ENCODE measurements around the gene MEF2A. TPM values are rescaled to one million over a fixed set of nuclear protein-coding genes. Genes with fewer than 3 reads are reported as not detected.
A peak's percentile ranks its signal among the peaks of the same experiment; 100 is the strongest.

The MEF2A gene
- total RNA-seq, 1 donor from 2014 or later, result 11.1 TPM

DNA sequence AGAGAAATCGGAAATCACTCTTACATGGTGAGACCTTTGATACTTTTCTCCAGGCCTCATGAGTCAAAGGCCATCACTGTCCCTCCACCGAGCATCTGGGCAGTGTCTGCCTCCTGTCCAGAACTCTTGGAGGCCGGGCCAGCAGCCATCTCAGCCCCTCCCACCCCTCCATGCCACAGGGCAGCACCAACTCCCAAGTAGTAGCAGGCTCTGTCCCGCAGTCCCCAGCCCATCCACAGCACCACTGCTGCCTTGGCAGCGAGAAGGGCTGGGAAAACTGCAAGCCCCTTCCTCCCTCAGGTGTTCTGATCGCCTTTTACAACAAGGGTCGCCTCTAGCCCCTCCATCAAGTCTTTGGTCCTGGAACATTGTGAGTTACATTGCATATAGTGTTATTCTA, 161.9 kb downstream of the MEF2A start:
- Histone ChIP-seq H3K4me3 (ENCODE audit: low read depth, low read length) (no peak overlapping the region), H3K27me3 (ENCODE audit: control insufficient read depth, insufficient read depth, low read length) (no peaks in the 10 kb centered on the region), H3K36me3 (ENCODE audit: control insufficient read depth, insufficient read depth, low read length) (peaks cover 8% of the 10 kb centered on the region)
- DNase-seq (ENCODE audit: low read depth) (no peak), FAIRE-seq (no peak)
- TF ChIP-seq, protein P1, sequence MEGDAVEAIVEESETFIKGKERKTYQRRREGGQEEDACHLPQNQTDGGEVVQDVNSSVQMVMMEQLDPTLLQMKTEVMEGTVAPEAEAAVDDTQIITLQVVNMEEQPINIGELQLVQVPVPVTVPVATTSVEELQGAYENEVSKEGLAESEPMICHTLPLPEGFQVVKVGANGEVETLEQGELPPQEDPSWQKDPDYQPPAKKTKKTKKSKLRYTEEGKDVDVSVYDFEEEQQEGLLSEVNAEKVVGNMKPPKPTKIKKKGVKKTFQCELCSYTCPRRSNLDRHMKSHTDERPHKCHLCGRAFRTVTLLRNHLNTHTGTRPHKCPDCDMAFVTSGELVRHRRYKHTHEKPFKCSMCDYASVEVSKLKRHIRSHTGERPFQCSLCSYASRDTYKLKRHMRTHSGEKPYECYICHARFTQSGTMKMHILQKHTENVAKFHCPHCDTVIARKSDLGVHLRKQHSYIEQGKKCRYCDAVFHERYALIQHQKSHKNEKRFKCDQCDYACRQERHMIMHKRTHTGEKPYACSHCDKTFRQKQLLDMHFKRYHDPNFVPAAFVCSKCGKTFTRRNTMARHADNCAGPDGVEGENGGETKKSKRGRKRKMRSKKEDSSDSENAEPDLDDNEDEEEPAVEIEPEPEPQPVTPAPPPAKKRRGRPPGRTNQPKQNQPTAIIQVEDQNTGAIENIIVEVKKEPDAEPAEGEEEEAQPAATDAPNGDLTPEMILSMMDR (IDR thresholded peaks at IDR 0.05; ENCODE audit: insufficient read depth, low read length, severe bottlenecking), result no peak

DNA sequence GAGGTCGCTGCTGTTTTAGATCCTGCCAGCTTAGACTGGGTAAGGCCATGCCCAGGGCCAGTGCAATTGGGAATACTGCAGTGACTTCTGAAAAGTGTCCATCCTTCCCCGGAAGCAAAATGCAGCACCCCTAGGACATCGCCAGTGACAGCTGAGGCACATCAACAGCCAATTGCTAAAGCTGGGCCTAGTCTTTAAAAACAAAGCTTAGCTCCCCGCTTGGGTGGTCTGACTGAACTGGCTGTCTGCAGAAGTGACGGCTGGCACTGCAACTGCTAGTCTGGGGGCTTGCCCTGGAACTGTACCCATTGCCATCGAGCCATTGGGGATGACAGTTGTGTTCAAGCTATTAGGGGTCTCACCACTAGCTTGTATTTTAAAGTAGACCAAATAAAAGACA, 163.1 kb downstream of the MEF2A start:
- Histone ChIP-seq H3K27me3 (ENCODE audit: control insufficient read depth, insufficient read depth, low read length) (no peaks in the 10 kb centered on the region), H3K36me3 (ENCODE audit: control insufficient read depth, insufficient read depth, low read length) (peaks cover 8% of the 10 kb centered on the region), H3K4me3 (ENCODE audit: low read depth, low read length) (no peak overlapping the region)
- FAIRE-seq, result no peak
- TF ChIP-seq, protein P1 (IDR thresholded peaks at IDR 0.05; ENCODE audit: insufficient read depth, low read length, severe bottlenecking), result no peak
- DNase-seq (ENCODE audit: low read depth), result no peak

- no peak overlapping the region for H3K4me3 ChIP-seq (ENCODE audit: low read depth, low read length)
- no peak for FAIRE-seq
Observed at GRCh38 chr15:99729327-99729726, 163.5 kb downstream of the MEF2A start.

GRCh38 chr15:99729920-99730319, 164.1 kb downstream of the MEF2A start:
- no peak for FAIRE-seq
- no peaks in the 10 kb centered on the region for H3K27me3 ChIP-seq (ENCODE audit: control insufficient read depth, insufficient read depth, low read length)
- TF ChIP-seq, protein P1 (IDR thresholded peaks at IDR 0.05; ENCODE audit: insufficient read depth, low read length, severe bottlenecking), result peak; percentile 54
- peak; percentile 41 for DNase-seq (ENCODE audit: low read depth)
- no peak overlapping the region for H3K4me3 ChIP-seq (ENCODE audit: low read depth, low read length)
- peaks cover 8% of the 10 kb centered on the region for H3K36me3 ChIP-seq (ENCODE audit: control insufficient read depth, insufficient read depth, low read length)

More at GRCh38 chr15:99729327-99729726, 163.5 kb downstream of the MEF2A start:
- TF ChIP-seq, protein P1 (IDR thresholded peaks at IDR 0.05; ENCODE audit: insufficient read depth, low read length, severe bottlenecking), result no peak
- Histone ChIP-seq H3K36me3 (ENCODE audit: control insufficient read depth, insufficient read depth, low read length) (peaks cover 8% of the 10 kb centered on the region), H3K27me3 (ENCODE audit: control insufficient read depth, insufficient read depth, low read length) (no peaks in the 10 kb centered on the region)
- no peak for DNase-seq (ENCODE audit: low read depth)

DNA sequence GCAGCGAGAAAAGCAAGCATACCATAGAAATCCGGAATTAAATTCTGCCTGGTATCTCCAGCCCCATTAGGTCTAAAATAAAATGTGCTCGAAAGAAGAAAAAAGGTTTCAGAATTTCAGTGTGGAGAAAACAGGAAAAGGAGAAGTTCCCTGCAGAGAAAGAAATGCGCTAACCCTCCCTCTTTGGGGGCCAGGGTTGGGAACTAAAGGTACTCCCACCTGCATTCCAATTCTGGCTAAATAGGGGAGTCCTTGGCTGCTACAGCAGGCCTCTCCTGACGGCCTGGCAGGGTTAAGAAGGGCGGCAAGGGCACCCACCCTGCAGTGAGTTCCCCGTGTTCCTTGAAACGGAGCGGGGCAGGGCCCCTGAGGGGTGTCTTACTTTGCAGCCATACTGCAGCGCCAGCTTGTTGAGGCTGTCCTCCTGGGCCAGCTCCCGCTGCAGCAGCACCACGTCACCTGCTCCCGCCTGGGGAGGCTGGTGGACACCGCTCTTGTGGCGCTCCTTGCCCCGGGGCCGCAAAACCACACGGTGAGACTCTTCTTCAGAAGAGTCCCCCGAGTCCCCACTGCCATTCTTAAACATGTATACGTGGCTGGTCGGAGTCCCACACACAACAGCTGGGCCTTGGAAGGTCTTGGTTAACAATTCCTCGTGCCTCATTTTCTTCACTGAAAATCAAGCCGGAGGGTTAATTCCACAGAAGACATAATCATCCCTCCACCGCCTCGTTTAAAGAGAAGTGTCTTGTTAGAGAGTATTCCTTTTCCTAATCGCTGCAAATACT, 165.7 kb downstream of the MEF2A start:
- FAIRE-seq (no peak), DNase-seq (ENCODE audit: low read depth) (no peak)
- TF ChIP-seq, protein P1 (IDR thresholded peaks at IDR 0.05; ENCODE audit: insufficient read depth, low read length, severe bottlenecking), result no peak
- no peak overlapping the region for H3K4me3 ChIP-seq (ENCODE audit: low read depth, low read length)
- H3K27me3 ChIP-seq (ENCODE audit: control insufficient read depth, insufficient read depth, low read length), result no peaks in the 10 kb centered on the region
- H3K36me3 ChIP-seq (ENCODE audit: control insufficient read depth, insufficient read depth, low read length), result peaks cover 8% of the 10 kb centered on the region
